ENCODE measurements around the gene ONECUT3.

ONECUT3 gene

DNA sequence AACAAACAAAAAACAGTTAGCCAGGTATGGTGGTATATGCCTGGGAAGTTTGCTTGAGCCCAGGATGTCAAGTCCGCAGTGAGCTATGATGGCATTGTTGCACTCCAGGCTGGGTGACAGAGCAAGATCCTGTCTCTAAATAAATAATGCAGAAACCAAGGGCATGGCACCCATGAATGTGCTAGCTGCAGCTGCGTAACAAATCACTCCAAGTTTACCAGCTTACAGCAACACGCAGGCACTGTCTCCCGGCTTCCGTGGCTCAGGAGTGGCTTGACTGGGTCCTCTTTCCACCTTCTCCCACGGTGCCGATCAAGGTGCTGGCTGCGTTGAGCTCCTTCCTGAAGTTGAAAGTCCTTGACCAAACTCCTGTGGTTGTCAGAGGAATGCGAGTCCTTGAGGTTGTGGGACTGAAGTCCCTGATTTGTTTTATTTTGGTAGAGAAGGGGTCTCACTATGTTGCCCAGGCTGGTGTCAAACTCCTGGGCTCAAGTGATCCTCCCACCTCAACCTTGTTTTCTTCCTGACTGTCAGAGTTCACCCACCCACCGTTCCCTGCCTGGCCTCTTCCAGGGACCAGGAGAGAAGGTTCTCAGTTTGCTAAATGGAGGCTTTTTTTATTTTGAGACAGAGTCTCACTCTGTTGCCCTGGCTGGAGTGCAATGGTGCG, 13.2 kb upstream of the ONECUT3 start:
- DNase-seq (ENCODE audit: low read depth in 2 of 2) = no peak

DNA sequence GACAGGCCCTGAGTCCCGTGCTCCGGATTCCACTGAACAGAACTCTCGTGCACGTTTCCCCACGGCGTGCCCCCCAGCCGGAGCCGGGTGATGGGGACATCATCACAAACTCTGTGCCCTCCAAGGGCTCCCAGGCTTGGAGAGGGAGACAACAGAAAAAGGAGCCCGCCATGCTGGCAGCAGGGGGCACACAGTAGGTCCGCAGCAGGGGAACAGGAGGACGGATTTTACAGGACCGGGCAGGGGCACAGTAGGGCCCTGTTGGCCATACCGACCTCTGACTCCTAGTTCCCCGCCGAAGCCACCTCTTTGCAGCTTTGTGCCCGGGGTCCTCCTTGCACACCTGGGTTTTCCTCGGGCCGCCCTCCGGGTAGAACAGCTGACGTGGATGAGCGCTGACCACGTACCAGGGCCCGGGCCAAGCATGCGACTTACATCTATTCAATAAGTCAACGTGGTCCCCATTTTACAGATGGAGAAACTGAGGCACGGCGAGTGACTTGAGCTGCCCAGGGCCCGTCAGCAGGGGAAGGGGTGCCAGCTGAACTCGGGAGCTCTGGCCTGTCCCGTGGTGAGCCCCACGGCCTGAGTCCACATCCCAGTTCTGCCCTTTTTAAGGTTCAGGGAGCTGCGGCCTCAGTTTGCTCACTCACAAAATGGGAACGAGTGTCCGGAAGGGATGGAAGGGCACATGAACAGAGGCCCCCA, 10.2 kb upstream of the ONECUT3 start:
- no peak for DNase-seq (ENCODE audit: low read depth in 2 of 2)

DNA sequence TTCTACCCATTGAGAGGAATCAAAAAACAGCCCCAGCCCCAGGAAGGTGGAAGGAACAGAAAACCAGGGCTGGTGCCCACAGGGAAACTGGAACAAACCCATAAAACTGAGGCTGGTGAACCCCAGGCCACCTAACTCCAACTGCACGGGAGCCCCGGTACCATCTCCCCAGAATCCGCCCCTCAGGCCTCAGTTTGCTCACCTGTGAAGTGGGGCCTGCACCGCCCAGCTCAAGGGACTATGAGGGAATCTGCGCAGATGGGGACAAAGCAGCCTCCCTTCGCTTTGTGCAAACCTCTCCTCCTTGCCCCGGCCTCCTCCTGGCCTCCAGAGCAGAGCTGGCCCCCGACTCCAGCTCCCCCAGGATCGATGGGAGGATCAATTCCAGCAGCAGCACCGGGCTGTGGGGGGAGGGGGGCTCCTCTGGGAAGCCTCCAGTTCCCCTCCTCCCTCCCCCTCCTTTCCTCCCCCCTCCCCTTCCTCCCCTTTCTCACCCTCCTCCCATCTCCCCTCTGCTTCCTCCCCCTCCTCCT, 9.1 kb upstream of the ONECUT3 start:
- DNase-seq (ENCODE audit: low read depth in 2 of 2) = no peak

DNA sequence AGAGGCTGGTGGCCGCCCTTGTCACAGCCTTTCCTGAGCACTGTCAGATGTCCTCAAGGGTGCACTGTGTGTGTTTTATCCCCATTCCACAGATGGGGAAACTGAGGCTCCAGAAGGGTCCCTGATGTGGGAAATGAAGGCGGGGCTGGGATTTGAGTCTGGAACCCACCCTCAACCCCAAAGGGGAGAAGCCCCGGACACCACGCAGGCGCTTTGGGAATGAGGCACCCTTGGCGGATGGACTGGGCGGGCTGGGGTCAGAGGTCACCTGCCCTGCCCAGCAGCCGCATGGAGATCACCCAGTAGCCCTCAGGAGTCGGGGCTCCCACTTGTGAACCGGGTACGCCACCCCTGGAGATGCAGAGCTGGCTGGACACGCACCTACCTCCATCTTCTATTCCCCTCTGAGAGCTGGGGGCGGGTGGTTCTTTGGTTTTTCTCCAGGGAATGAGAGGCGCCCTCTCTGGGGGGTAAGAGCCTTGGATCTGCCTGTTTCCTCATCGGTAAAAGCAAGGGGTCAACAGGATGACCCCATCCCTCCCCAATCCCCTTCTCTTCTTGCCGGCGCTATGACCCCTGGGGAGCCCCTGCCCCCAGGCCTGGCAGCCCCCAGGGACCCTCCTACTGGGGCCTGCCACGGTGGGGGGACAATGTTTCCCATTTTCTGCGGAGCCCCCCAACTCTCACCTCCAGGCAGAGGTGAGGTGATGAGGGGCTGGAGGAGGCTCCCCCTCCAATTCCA, 8.3 kb upstream of the ONECUT3 start:
- no peak for DNase-seq (ENCODE audit: low read depth in 2 of 2)

DNA sequence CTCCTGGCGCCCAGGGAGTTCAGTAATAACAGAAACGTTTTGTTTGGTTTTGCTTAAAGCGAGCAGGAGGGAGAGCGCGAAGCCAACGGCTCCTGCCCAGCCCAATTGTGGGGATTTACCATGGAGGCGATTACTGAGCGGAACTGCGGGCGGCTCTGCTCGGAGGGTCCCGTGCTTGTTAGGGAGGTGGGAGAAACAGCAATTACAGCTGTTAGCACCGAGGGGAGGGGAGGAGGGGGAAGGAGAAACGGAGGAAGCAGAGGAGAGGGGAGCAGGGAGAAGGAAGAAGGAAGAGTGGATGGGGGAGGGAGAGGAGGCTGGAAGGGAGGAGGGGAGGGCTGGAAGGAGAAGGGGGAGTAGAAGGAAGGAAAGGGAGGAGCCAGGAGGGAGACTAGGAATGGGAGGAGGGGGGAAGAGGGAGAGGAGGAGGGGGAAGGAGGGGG, 7.7 kb upstream of the ONECUT3 start:
- DNase-seq (ENCODE audit: low read depth in 2 of 2) = no peak

DNA sequence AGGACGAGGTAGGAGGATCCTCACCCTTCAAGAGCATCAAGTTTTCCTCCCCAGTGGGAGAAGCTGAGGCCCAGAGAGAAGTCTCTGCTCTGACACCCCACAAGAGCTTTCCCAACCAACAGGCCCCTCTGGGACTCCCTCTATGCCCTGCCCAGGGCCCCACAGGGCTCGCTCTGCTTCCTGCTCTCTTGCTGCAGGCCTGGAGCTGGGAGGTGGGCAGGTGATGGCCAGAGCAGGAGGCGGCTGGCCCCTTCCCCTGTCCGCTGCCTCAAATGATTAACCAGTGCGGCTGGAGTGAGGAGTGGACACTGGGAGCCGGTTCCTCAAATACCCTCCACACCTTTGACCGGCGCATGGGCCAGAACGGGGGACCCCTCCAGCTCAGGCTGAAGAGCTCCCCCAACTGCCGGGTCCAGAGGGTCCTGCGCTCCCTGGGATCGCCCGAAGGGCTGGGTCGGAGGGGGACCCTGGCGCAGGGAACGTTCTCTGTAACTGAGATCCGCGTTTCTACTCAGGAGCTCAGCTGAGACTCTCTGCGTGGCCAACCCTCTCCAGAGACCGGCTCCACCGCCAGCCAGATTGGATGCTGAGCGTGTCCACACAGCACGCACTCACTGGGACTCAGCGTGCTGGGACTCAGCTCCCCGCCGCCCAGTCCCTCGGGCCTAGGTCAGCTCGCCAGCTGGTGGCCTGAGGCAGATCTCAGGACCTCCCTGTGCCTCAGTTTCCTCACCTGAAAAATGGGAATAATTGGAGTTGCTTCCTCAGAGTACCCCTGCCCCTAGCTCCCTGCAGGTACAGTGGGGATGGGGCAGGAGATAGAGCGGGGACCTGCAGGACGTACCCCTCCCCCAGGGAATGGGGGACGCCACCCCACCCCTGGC, 6.7 kb upstream of the ONECUT3 start:
- DNase-seq (ENCODE audit: low read depth in 2 of 2) = no peak

DNA sequence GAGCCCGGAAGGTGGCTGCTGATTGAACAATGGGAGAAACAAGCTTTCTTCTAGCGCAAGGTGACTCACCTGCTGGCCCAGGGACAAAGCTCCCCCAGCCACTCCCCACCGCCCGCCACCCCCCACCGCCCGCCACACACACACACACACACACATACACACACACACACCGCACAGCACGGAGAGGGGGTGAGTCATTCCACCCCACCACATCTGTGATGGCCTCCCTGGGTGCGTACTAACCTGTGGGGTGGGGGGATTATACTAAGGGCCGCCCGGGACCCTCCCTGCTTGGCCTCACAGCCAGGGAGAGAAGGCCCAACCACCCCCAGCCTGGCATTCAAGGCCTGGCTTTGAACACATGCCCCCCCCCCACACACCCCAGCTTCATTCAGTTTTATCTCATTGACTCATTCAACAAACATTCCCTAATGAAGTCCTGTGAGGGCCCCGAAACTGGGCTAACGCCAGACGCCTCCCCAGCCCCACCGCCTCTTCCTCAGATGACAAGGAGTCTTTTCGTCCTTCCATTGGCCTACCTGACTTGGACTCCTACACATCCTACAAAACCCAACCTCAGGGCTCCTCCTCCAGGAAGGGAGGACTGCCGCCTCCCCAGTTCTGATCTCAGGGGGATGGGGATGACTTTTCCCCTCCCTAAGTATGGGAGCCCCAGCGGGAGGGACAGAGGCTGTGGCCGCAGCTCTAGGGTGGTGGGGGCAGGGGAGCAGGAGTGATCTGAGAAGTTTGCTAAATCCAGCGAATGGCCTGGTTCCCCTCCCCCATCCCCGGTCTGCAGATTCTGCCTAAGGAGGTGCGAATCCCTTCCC, 5.8 kb upstream of the ONECUT3 start:
- DNase-seq (ENCODE audit: low read depth in 2 of 2) = no peak

DNA sequence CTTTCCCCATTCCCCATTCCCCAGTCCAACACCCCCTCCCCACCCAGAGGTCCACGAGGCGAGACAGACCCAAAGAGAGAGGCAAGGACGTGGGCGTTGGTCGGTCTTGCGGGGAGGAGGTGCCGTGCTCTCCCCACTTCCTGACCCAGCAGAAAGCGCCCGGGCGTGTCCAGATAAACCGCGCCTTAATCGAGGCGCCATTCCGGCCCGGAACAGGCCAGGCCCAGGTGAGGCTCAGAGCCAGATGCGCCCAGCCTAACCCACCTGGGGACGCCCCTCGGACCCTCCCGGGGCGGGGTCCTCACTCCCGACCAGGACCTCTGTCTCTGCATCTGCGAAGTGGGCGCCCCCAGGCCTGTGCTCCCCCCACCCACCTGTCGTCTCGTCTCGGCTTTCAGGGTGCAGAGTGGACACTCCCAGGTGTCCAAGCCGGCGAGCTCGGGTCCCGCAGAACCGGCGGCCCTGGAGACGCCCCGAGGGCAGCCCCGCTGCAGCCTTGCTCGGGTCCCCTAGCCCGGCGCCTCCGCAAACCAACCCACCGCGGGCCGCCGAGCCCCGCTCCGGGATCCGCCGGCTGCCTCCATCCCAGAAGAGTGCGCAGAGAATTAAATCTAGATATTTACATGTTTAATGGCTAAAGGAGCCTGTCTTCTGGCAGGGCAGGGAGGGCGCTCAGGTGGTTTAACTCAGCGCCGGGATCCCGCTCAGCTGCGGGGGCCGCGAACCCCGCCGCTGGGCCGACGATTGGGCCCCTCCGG, 5.0 kb upstream of the ONECUT3 start:
- DNase-seq (ENCODE audit: low read depth in 2 of 2) = no peak

DNA sequence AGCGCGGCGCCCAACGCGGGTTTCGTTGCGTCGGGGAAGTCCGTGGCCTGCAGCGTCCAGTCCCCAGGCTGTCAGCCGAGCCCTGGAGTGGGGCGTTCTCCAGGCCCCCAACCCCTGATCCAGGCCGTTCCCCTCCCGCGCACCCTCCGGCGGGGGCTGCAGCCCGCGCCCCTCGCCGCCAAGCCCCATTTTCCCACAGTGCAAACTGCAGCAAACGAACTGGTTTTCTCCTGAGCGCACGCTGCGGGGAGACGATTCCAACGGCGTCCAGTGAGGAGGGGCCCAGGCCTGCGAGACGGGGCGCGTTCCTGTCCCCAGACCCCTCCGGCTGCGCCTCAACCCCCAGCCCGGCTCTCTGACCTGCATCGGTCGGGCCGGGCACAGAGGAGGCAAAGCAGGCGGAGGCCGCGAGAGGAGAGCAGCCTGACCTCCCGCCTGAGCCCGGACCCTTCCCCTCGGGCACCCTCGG, 4.4 kb upstream of the ONECUT3 start:
- DNase-seq (ENCODE audit: low read depth in 2 of 2) = no peak

DNA sequence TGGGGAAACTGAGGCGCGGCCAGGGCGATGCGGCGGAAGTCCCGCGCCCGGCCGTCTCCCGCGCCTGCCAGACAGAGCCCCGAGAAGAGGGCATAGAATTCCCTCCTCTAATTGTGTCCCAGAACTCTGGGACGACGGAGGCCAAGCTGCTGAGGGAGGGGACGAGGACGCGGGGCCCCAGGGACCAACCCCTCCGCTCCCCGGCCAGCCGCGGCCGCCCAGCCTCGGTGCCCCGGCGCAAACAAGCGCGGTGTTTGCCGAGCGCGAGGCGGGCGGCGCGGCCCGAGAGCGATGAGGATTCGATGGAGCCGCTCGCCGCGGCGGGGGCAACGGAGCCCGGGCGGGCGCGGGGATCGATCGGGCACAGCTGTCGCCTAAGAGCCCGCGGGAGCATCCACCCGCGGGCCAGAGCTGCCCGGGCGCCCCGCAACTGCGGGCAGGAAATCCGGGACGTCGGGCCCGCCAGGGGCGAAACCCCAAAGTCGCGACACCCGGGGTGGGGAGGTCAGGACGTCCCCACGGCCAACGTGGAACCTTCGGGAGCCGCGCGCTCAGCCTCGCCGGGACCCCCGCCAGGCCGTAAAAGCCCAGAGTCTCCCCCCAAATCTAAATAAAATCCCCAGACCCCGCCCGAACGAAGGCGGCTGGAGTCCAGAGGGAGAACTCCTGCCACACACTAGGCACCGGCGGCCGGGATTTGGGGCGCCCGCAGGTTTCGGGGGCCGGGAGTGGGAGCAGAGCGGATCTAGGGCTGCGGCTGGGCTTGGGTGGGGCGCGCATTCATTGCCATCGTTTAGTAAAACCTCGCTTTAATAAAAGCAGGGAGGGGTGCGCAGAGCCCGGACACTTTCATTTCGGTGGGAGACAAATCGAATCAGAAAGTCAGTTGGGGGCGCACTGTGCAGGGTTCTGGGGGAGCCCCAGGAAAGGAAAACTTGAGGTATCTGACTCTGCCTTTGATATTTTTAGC, 3.6 kb upstream of the ONECUT3 start:
- DNase-seq (ENCODE audit: low read depth in 2 of 2) = no peak

DNA sequence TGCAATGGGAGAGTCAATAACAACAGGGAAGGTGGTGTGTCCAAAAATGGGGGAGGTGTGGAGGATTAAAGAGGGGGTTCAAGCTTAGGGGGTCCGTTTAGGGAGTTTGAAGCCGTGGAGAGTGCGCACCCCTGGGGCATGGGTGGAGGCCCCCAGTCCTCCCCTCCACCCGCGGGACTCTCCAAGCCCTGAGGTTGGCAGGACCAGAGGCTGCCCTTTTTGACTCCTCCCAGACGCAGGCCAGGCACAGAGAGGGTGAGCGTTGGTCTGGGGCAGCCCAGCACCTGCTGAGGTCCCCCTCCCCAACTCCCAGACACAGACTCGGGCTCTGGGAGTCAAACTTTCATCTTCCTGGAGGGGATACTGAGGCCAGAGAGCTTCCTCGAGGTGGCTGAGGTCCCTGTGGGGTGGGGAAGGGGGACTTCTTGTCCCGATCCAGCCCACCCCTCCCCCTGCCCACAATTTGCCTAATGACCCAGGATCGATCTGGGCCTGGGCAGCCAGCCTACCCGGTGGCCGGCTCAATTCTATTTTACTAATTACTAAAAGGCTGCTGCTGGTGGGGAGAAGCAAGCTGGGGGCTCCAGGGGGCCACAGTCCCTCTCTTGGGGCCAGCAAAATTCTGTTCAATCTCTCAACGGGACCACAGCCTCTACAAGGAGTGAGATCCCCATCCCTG, 2.8 kb upstream of the ONECUT3 start:
- no peak for DNase-seq (ENCODE audit: low read depth in 2 of 2)

DNA sequence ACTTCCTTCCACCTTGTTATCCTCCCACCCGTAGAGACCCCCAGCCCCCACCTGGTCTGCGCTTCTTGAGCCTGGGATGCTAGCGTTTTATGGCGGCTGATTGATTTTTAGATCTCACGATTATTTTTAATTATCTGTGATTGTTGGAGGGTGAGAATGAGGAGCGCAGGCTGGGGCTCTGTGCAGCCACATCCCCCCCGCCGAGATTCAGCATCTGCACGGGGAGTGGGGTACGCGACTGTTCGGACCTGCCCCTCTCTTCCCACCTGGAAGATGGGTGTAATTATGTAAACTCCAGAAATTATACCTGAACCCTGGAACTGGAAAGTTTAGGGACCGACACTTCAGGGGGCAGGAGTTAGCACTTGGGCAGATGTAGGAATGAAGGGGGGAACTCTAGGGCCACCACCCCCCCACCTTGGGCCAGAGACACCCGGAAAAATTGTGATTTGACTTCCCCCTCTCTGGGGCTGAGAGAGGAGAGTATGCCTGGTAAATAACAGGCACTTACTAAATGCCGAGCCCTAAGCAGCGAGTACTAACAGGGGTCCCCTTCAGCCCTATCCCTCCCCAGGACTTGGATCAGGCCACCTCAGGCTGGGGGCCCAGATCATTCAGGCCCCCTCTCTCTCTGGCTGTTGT, 1.8 kb upstream of the ONECUT3 start:
- DNase-seq (ENCODE audit: low read depth in 2 of 2) = no peak

DNA sequence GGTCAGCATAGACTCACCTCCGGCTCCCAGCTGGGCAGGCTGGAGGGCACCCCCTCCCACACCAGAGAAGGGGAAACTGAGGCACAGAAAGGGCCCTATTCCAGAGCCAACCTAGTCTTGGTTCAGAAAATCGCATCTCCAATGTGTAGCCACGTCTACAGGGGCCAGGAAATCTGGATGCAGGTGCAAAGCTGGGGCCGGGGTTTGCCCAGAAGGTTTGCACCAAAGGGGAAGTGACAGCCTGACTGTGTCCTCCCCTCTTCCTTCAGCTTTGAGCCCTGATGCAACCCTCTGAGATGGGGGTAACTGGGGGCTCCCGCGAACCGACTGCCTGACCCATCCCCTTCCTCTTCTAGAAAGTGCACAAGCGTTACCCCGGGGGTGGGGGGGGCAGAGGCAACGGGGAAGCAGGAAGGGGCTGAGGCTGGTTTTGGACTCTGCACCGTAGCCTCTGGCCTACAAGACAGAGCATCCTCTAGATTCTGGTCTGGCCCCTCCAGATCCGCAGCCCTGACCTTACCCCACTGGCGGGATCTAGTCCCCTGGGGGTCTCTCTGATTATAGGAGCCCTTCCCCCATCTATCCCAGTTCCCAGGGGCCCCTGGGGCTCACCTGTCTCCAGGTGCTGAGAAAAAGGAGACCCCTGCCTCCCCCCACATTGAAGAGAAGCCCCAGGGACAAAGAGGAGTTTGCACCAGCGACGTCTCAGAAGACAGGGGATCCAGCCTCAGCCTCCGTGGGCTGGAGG, 1.1 kb upstream of the ONECUT3 start:
- DNase-seq (ENCODE audit: low read depth in 2 of 2) = no peak

DNA sequence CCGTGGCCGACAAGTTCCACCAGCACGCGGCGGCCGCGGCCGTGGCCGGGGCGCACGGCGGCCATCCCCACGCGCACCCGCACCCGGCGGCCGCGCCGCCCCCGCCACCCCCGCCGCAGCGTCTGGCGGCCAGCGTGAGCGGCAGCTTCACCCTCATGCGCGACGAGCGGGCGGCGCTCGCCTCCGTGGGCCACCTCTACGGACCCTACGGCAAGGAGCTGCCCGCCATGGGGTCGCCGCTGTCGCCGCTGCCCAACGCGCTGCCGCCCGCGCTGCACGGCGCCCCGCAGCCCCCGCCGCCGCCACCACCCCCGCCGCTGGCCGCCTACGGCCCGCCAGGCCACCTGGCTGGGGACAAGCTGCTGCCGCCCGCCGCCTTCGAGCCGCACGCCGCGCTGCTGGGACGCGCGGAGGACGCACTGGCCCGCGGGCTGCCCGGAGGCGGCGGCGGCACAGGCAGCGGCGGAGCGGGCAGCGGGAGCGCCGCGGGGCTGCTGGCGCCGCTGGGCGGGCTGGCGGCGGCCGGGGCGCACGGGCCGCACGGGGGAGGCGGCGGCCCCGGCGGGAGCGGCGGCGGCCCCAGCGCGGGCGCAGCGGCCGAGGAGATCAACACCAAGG, 821 bp downstream of the ONECUT3 start:
- no peak for DNase-seq (ENCODE audit: low read depth in 2 of 2)

DNA sequence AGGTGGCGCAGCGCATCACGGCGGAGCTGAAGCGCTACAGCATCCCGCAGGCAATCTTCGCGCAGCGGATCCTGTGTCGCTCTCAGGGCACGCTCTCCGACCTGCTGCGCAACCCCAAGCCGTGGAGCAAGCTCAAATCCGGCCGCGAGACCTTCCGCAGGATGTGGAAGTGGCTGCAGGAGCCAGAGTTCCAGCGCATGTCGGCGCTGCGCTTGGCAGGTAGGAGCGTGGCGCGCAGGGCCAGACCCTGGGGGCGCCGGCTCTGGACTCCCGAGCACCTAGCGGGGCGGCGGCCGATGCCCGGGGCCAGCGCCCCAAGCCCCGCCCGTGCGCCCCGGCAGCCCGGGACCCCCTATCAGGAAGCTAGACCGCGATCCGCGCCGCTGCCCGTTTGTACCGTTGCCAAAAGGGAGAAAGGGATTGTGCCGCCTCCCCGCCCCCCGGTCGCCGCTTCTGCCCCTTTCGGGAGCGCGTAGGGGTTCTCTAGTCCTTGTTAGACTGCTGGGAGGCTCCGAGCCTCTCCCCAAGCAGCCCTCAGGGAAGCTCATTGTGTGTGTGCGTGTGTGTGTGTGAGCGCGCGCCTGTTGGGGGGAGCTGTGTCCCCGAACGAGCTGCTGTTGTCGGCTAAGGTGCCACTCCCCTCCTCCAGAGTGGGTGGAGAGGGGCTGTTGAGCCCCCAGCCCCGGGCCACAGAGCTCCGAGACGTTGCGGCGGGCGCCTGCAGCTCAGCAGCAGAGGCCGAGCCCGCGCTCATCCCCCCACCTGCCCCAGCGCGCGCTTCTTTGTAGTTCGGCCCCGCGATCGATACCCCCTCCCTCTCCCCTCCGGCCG, 1.5 kb downstream of the ONECUT3 start:
- no peak for DNase-seq (ENCODE audit: low read depth in 2 of 2)

Measured in stimulated activated CD4-positive, alpha-beta T cell treated with anti-CD3 and anti-CD28 coated beads, Interleukin-12 subunit alpha, Interleukin-12 subunit beta, amount 100 ng/mL, for 24 hours (primary cell).